HepG2 (cell line): Measurements from ENCODE around the gene PPP1R1A.

Experiments used
- CTCF ChIP-seq: sonication (generic); formaldehyde crosslinking; IDR thresholded peaks from 2 replicates; pipeline ENCODE4 v1.5.0; 2020; ENCODE audit warnings: mild to moderate bottlenecking, missing genetic modification reagents, moderate library complexity
- FOXP4 ChIP-seq: sonication (generic); formaldehyde crosslinking; IDR thresholded peaks from 2 replicates; pipeline ENCODE4 v1.4.0; 2020; ENCODE audit warnings: missing genetic modification reagents
- HDAC6 ChIP-seq: fragments of 200-600 bp; sonication (generic); IDR thresholded peaks from 2 replicates; pipeline ENCODE4 v1.7.0; 2017; ENCODE audit warnings: mild to moderate bottlenecking, antibody characterized with exemption, low read length, low read depth
- MAZ ChIP-seq, 2 experiments: sonication (generic) in 1 of 2; formaldehyde crosslinking in 1 of 2; IDR thresholded peaks; 2 replicates each; pipeline versions ENCODE4 v1.5.0 to v1.6.1; 2012 to 2020; ENCODE audit warnings: low read depth in 2 of 2, mild to moderate bottlenecking in 2 of 2, borderline replicate concordance in 1 of 2, improper control_type of control experiment in 1 of 2, low read length in 1 of 2, missing genetic modification reagents in 1 of 2, moderate library complexity in 1 of 2
- POLR2A ChIP-seq, 2 experiments: IDR thresholded peaks; 2 replicates each; pipeline ENCODE4 v1.6.1; 2011; ENCODE audit warnings: low read depth in 2 of 2, low read length in 2 of 2, mild to moderate bottlenecking in 1 of 2, moderate library complexity in 1 of 2; ENCODE audit not compliant: insufficient read depth in 1 of 2
- PRMT3 ChIP-seq: sonication (generic); formaldehyde crosslinking; IDR thresholded peaks from 2 replicates; pipeline ENCODE4 v1.8.1; 2022; ENCODE audit warnings: low read depth, mild to moderate bottlenecking, moderate library complexity, missing genetic modification reagents, borderline replicate concordance
- REST ChIP-seq, 2 experiments: IDR thresholded peaks; 2 replicates each; pipeline ENCODE4 v1.6.1; 2011 to 2012; ENCODE audit warnings: low read length in 2 of 2, borderline replicate concordance in 1 of 2, low read depth in 1 of 2, mild to moderate bottlenecking in 1 of 2, moderate library complexity in 1 of 2
- SAFB2 ChIP-seq: sonication (generic); formaldehyde crosslinking; IDR thresholded peaks from 2 replicates; pipeline ENCODE4 v1.5.1; 2020; ENCODE audit warnings: missing genetic modification reagents, low read depth, mild to moderate bottlenecking, borderline replicate concordance
- SP1 ChIP-seq, 2 experiments: fragments of 450-650 bp in 1 of 2; sonication (generic) in 1 of 2; formaldehyde crosslinking in 1 of 2; IDR thresholded peaks; 2 replicates each; pipeline versions ENCODE4 v1.4.0 to v1.6.1; 2016 to 2020; ENCODE audit warnings: missing genetic modification reagents in 1 of 2
- SRSF1 ChIP-seq: fragments of 200-400 bp; formaldehyde crosslinking; optimal IDR thresholded peaks from 2 replicates; pipeline ENCODE3; 2017; ENCODE audit warnings: mild to moderate bottlenecking, low read depth, low read length, moderate library complexity

GRCh38 chr12:54616933-54617680, 28.6 kb upstream of the PPP1R1A start:
- TF ChIP-seq MAZ (IDR thresholded peaks at IDR 0.05; ENCODE audit: borderline replicate concordance, low read depth, low read length) = no peak
- no peak for TF ChIP-seq MAZ (CRISPR knock-in tag; IDR thresholded peaks at IDR 0.05; ENCODE audit: low read depth)
- TF ChIP-seq REST (IDR thresholded peaks at IDR 0.05; ENCODE audit: borderline replicate concordance in 1 of 2, low read depth in 1 of 2, low read length in 2 of 2) = no peak
- TF ChIP-seq PRMT3 (CRISPR knock-in tag) = no peak
- no peak for TF ChIP-seq SP1 (IDR thresholded peaks at IDR 0.05)
- no peak for TF ChIP-seq SP1 (CRISPR knock-in tag; IDR thresholded peaks at IDR 0.05)
- no peak for TF ChIP-seq POLR2A (IDR thresholded peaks at IDR 0.05; ENCODE audit: insufficient read depth in 1 of 2, low read depth in 2 of 2, low read length in 2 of 2)
- no peak for TF ChIP-seq CTCF
- no peak for TF ChIP-seq SAFB2 (CRISPR knock-in tag)
- TF ChIP-seq HDAC6 = no peak
- TF ChIP-seq SRSF1 = no peak
- TF ChIP-seq FOXP4 (CRISPR knock-in tag) = no peak
